Motor neuron (in vitro differentiated cells): ENCODE measurements around the gene MEGF11. TPM values are rescaled to one million over a fixed set of nuclear protein-coding genes. Genes with fewer than 3 reads are reported as not detected.

Experiments used
- ATAC-seq, 8 experiments: fragments of 200-7000 bp; cut with Tn5 transposase; replicated peaks in 6 of 8; 2 replicates each; pipeline ENCODE4 v1.8.0; 2021; ENCODE audit warnings: mild to moderate bottlenecking in 8 of 8, moderate library complexity in 8 of 8
- H3K27ac ChIP-seq, 2 donors: fragments of 250-450 bp; sonication (Bioruptor Pico); 2 replicates each; pipeline ENCODE4 v1.9.0; 2021; ENCODE audit warnings: antibody characterized with exemption in 2 of 2, mild to moderate bottlenecking in 2 of 2, moderate library complexity in 1 of 2
- H3K4me1 ChIP-seq, 2 donors: fragments of 250-450 bp; sonication (Bioruptor Pico); replicated peaks in 1 of 2; 2 replicates each; pipeline ENCODE4 v1.6.1; 2021; ENCODE audit warnings: antibody characterized with exemption in 2 of 2, mild to moderate bottlenecking in 2 of 2, moderate library complexity in 1 of 2
- H3K4me3 ChIP-seq, 5 donors: fragments of 250-450 bp; sonication (Bioruptor Pico); 2 replicates each; pipeline ENCODE4 v1.9.0; 2021; ENCODE audit warnings: antibody characterized with exemption in 5 of 5, mild to moderate bottlenecking in 5 of 5, moderate library complexity in 4 of 5
- WGBS, 10 experiments: fragments of 450-650 bp; shearing (Covaris generic); methylation state at CpG; one replicate each; pipeline ENCODE4 v1.0.0; 2022; 5-methylcytosine and 5-hydroxymethylcytosine counted together
- in situ Hi-C, 9 experiments: fragments of 400-800 bp; cut with MboI; loops; one replicate each; pipeline ENCODE4 v1.15.0; 2021; ENCODE audit warnings: low sequenced_read_pairs in 9 of 9, low pct_unique_long_range_greater_than_20kb in 2 of 9; ENCODE audit not compliant: unreplicated experiment in 9 of 9
- total RNA-seq, 8 experiments: library from RNA; unstranded; fragments of 300-600 nt; gene quantifications; 2 replicates each; pipeline versions ENCODE4 v1.2.3 to v1.2.4, GENCODE V29; 2022

Gene MEGF11
- total RNA-seq, 8 experiments from 2014 or later: 2.8 to 18.2 (median 9.0) TPM

DNA sequence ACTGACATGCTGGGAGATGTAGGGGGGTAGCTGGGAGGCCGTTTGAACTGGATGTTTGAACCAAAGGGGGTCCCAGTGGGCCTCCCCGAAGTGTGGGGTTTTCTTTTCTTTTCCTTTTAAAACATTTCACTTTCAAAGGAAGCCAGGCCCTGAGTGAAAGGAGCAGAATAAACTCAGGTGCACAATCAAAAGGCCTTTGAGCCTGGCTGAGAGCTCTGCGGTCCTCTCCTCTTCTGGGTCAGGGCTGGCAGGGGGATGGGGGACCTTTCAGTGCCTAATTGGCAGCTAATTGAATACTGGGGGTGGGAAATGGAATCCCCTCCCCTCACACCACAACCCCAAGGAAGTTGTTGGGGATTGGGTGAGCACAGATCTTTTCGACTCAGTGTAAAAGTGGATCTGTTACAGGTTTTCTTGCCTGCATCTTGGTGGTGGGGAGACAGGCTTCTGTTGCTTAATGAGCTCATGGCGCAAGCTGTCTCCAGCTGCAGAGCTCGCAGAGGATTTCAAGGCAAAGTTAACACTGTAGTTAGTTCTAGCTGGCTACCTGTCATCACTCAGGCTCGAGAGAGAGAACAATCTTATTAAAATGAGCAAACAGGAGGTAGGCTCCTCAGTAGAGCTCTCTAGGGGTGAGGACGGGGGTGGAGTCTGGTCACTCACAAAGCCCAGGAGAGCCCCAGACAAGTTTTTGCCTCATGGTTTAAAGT lies 251.7 kb downstream of the MEGF11 start:
- ATAC-seq: peak in 4 of 8 experiments; percentile 26 to 53 (median 38)
- H3K4me3 ChIP-seq: no peak overlapping the region
- 0 to 33% (median 19%) methylated on average over 1 to 4 of the region's 8 CpGs; no CpG with 5 or more reads in 3 of the 10 experiments for WGBS, 10 experiments
- H3K4me1 ChIP-seq: peaks cover 0 to 9% of the 10 kb centered on the region in 2 donors
- in situ Hi-C loops: no loop called here
- no peak overlapping the region for H3K27ac ChIP-seq

DNA sequence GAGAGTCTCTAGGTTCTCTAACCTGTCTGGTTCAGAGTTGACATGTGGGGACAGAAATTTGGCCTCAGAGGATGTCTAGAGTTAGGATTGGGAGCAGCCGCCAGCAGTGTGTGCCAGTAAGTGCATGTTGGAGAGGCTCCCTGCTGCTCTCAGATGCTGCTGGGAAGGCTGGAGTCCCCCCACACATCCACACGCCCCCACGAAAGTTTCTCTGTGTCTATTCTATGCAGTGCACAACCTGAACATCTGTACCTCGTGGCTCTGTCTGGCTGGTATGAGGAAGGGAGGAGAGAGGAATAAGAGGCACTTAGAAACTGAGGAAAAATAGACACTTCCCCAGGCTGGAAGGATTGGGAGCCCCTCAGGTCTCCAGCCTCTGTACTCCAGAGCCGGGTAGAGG lies 252.5 kb downstream of the MEGF11 start:
- 0 to 100% (median 63%) methylated on average over 1 to 3 of the region's 5 CpGs; no CpG with 5 or more reads in 5 of the 10 experiments for WGBS, 10 experiments
- H3K4me1 ChIP-seq: peaks cover 0 to 9% of the 10 kb centered on the region in 2 donors
- no peak overlapping the region for H3K27ac ChIP-seq
- H3K4me3 ChIP-seq: no peak overlapping the region
- no peak for ATAC-seq
- in situ Hi-C loops: no loop called here

DNA sequence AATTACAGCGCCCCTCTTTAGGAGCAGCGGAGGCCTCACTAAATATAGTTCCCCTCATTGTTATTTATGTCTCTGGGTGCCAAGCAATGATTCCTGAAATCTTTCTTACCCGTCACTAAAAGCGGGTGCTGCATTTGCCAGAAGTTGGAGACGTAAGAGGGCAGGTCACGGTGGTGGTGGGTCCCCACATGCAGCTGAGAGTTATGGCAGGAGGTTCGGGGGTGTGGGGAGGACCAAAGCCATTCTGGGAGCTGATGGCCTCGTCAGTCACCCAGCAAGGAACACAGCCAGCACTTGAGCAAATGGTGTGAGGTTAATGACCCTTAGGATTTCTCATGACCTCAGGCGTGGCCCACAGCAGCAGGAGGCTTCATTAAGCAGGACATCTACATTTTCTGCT lies 255.1 kb downstream of the MEGF11 start:
- Histone ChIP-seq H3K4me1 (peaks cover 13 to 18% of the 10 kb centered on the region in 2 donors), H3K27ac (no peak overlapping the region), H3K4me3 (no peak overlapping the region)
- no peak for ATAC-seq
- in situ Hi-C loops: no loop called here
- WGBS, 10 experiments: 7 to 75% (median 41%) methylated on average over 3 to 6 of the region's 9 CpGs; no CpG with 5 or more reads in 3 of the 10 experiments

DNA sequence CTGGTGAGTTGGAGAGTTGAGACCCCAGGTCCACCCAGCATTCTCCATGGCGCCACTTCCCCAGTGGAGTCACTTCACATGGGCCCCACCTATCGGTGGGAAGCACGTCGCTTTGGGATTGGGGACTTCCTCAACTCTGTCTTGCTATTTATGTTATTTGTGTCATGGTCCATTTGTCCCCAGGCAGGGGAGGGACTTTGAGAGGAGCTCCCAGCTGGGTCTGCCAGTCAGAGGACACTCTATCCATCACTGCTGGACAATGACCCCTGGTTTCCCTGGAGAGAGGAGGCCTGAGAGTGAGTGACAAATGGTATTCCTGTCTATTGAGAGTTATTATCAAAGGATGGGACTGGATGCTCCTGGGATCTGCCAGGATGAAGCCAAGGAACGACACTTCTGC lies 256.6 kb downstream of the MEGF11 start:
- in situ Hi-C loops: no loop called here
- peaks cover 28 to 29% of the 10 kb centered on the region in 2 donors for H3K4me1 ChIP-seq
- WGBS, 10 experiments: 10 to 86% (median 29%) methylated on average over 1 to 5 of the region's 5 CpGs; no CpG with 5 or more reads in 5 of the 10 experiments
- no peak for ATAC-seq
- H3K4me3 ChIP-seq: no peak overlapping the region
- H3K27ac ChIP-seq: no peak overlapping the region

DNA sequence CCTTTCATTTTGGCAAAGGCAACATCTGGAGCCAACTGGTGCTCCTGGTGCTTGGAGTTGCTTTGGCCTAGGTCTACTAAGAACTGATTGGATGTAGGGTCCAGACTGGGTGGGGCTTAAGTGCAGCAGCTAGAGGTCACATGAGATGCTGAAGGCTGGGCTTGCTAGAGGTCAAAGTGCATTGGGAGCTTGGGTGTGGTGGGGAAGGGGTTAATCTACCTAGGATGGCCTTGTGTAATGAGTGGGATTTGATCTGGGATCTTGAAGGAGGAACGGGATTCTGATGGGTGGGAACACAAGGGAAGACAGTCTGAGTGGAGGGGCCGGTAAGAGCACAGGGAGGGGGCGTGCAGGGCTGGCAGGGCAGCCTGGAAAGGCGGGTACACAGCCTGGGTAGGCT lies 258.7 kb downstream of the MEGF11 start:
- 0 to 92% (median 80%) methylated on average over 1 to 2 of the region's 4 CpGs; no CpG with 5 or more reads in 7 of the 10 experiments for WGBS, 10 experiments
- ATAC-seq: no peak
- Histone ChIP-seq H3K4me3 (no peak overlapping the region), H3K4me1 (peaks cover 26 to 32% of the 10 kb centered on the region in 2 donors), H3K27ac (no peak overlapping the region)
- in situ Hi-C loops: no loop called here

DNA sequence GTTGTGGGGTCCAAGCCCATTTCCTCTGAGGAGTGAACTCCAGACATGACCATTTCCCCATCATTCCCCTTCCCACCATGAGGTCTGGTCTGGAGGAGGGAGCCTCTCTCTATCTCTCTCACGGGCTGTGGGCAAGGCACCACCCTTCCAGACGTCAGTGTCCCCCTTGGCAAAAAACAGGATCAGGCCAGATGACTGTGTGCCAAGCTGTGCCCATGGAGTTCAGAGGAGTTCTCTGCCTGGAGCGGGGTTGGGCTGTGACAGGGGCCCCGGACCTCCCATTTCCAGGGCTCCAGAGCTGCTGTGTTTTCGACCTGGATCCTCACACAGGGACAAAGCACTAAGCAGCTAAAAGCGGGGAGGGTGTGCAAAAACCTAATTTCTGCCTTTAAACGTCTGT lies 259.8 kb downstream of the MEGF11 start:
- peaks cover 26 to 36% of the 10 kb centered on the region in 2 donors for H3K4me1 ChIP-seq
- peak overlapping the region; percentile 41 to 61 for H3K27ac ChIP-seq
- WGBS, 10 experiments: 20 to 90% (median 63%) methylated on average over 1 to 5 of the region's 7 CpGs; no CpG with 5 or more reads in 3 of the 10 experiments
- ATAC-seq: peak in 1 of 8 experiments; percentile 9
- H3K4me3 ChIP-seq: no peak overlapping the region
- in situ Hi-C loops: no loop called here

DNA sequence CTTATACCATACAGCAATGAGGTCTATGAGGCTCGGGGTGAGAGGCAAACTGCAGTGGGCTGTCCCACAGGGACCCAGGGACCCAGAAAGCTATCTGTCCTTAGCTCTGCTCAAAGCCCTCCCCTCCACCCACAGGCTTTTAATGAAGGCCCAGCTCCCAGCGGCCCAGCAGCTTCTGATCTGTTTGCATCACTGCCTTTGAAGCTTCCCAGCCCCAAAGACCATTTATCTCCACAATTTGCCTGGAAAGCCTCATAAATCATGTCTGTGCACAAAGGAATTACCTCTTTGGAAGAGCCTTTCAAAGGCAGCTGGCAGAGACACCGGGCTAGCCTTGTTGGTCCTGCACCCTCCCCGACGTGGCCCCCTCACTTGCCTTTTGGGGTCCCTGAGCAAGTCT lies 260.3 kb downstream of the MEGF11 start:
- peaks cover 26 to 36% of the 10 kb centered on the region in 2 donors for H3K4me1 ChIP-seq
- no peak overlapping the region for H3K4me3 ChIP-seq
- H3K27ac ChIP-seq: peak overlapping the region; percentile 41 to 61
- WGBS, 10 experiments: 0 to 11% (median 0%) methylated on average over 1 to 5 of the region's 5 CpGs; no CpG with 5 or more reads in 4 of the 10 experiments
- ATAC-seq: peak in 5 of 8 experiments; percentile 78 to 89 (median 89)
- in situ Hi-C loops: no loop called here

DNA sequence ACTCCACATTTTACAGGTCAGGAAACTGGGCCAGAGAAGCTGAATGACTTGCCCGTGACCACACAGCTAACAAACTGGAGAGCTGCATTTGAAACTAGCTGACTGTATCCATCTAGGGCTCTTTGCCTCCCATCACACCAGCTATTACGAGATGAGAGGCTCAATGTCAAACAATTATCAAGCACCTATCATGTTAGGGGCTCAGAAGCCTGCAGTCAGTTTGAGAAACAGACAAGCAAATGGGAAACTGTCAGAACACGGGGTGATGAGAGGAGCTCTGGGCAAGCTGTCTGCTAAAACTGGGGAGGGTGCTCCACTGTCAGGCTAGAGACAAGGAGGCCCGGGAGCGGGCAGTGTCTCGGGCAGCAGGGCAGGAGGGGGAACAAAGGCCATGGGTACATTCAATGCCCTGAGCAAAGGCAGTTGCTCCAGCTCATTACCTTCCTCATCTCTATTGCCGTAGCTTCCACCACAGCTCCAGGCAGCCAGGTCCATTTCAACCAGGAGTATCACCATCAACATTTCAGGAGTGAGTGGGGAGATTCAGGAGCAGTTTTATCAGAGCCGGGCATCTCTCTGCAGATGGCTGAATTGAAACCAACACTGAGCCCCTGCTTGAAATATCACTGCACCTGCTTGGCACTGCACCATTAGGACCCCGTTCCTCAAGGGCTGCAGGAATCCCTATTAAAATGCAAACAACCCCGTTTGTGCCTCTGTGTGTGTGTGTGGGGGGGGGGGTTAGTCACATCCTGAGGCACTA lies 261.6 kb downstream of the MEGF11 start:
- peaks cover 26 to 36% of the 10 kb centered on the region in 2 donors for H3K4me1 ChIP-seq
- no peak overlapping the region for H3K4me3 ChIP-seq
- 16 to 90% (median 59%) methylated on average over 1 to 7 of the region's 10 CpGs; no CpG with 5 or more reads in 2 of the 10 experiments for whole genome bisulfite sequencing, 10 experiments
- in situ Hi-C loops: no loop called here
- ATAC-seq: no peak
- no peak overlapping the region for H3K27ac ChIP-seq

DNA sequence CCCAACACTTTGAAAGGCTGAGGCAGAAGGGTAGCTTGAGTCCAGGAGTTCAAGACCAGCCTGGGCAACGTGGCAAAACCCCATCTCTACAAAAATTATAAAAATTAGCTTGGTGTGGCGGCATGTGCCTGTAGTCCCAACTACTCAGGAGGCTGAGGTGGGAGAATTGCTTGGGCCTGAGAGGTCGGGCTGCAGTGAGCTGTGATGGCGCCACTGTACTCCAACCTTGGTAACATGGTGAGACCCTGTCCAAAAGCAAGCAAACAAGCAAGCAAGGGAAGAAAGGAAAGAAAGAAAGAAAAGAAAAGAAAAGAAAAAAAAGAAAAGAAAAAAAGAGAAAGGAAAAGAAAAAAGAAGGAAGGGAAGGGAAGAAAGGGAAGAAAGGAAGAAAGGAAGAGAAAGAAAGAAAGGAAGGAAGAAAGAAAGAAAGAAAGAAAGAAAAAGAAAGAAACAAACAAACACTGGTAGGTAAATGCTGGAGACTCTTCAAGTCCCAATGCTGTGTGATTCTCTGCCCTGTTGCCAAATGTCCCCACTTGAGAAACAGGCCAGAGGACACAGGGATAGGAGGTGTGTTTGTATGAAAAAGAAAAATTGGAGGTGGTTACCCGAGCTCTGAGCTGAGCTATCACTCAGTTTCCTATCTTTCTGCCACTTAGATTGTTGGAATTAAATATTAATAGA lies 263.1 kb downstream of the MEGF11 start:
- no peak for ATAC-seq
- no peak overlapping the region for H3K4me3 ChIP-seq
- in situ Hi-C loops: no loop called here
- no peak overlapping the region for H3K27ac ChIP-seq
- 12 to 95% (median 54%) methylated on average over 2 to 5 of the region's 5 CpGs; no CpG with 5 or more reads in 1 of the 10 experiments for WGBS, 10 experiments
- H3K4me1 ChIP-seq: peaks cover 26 to 34% of the 10 kb centered on the region in 2 donors

DNA sequence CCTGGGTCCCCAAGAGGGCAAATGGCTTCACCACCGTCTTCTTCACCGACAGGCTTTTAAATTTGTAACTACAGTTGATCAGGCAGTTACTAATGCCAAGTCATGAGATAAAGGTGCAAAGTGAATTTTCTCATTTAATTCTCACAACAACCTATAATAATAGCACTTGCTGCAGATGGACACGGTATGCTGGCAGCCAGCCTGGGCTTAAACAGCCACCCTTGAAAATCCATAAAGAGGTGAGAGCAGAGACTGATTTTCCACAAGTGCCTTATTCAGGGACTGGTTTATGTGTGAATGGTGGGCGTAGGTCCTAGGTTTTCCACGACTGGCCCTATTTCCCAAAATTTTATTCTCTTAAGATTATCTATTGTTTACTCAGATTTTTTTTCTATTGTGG lies 266.4 kb downstream of the MEGF11 start:
- Histone ChIP-seq H3K4me1 (peaks cover 16 to 21% of the 10 kb centered on the region in 2 donors), H3K27ac (no peak overlapping the region), H3K4me3 (no peak overlapping the region)
- in situ Hi-C loops: no loop called here
- WGBS, 10 experiments: 25 to 94% (median 78%) methylated on average over 2 to 5 of the region's 5 CpGs
- no peak for ATAC-seq

DNA sequence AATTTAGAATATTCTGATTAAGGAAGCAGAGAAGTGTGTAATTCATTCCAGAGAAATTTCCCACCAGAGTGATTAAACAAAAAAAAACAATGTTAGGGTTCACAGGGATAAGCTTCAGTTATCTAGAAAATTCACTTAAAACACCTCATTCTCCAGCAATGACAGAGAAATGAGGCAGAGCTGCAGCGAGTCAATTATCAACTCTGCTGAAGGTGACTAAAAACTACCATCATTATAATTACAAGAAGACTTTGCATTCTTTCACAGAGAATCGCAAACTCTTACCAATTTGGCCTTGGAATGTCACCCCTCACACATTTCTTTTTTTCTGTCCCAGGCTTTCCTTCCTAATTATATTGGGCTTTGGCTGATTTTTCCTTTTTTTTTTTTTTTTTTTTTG lies 267.1 kb downstream of the MEGF11 start:
- 0 to 80% (median 34%) methylated on average over 1 to 2 of the region's 2 CpGs for WGBS, 10 experiments
- in situ Hi-C loops: no loop called here
- ATAC-seq: no peak

DNA sequence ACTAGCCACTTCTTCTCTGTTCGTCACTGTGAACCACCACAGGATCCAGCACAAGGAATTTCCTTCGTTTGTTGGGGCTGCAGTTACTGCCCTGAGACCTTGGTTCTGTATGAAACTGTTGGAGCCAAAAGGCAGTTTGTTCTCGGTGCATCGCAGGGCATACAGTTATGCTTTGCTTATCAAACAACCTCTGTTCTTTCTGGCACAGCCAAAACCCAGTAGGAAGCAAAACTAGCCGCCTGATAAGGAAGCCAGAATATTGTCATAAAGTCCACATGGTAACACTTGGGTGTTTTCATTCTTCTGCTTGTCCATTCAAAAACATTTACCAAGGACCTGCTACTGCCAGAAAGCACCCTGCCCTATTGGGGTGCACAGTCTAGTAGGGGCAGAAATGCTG lies 268.2 kb downstream of the MEGF11 start:
- in situ Hi-C loops: no loop called here
- Histone ChIP-seq H3K4me3 (no peak overlapping the region), H3K4me1 (peaks cover 27 to 31% of the 10 kb centered on the region in 2 donors), H3K27ac (no peak overlapping the region)
- ATAC-seq: no peak
- 30 to 100% (median 84%) methylated on average over 1 to 5 of the region's 5 CpGs; no CpG with 5 or more reads in 4 of the 10 experiments for WGBS, 10 experiments

More for the DNA sequence above, 267.1 kb downstream of the MEGF11 start:
- Histone ChIP-seq H3K27ac (no peak overlapping the region), H3K4me1 (peaks cover 19 to 23% of the 10 kb centered on the region in 2 donors), H3K4me3 (no peak overlapping the region)
